Measurements from ENCODE around the gene TENM4.

Gene TENM4

GRCh38 chr11:79285756-79286155 is 155.1 kb downstream of the TENM4 start:
- ATAC-seq, result no peak
- TF ChIP-seq ESRRG (CRISPR knock-in tag; IDR thresholded peaks at IDR 0.05), result no peak
- no peak for TF ChIP-seq PATZ1 (CRISPR knock-in tag; IDR thresholded peaks at IDR 0.05; ENCODE audit: borderline replicate concordance)
- TF ChIP-seq CREB5 (CRISPR knock-in tag; IDR thresholded peaks at IDR 0.05; ENCODE audit: low read depth), result no peak
- TF ChIP-seq CSRNP3 (CRISPR knock-in tag; IDR thresholded peaks at IDR 0.05), result no peak
- no peak for TF ChIP-seq ZFP30 (CRISPR knock-in tag; IDR thresholded peaks at IDR 0.05)
- TF ChIP-seq TCF4 (CRISPR knock-in tag; IDR thresholded peaks at IDR 0.05; ENCODE audit: borderline replicate concordance), result no peak
- no peak for TF ChIP-seq TSHZ2 (CRISPR knock-in tag; IDR thresholded peaks at IDR 0.05)

- ATAC-seq, result 0 out of 3 replicates have a peak, but pooled peaks have one; percentile 14
- TF ChIP-seq ESRRG (CRISPR knock-in tag; IDR thresholded peaks at IDR 0.05) (no peak), RARB (CRISPR knock-in tag; IDR thresholded peaks at IDR 0.05) (no peak), CREB5 (CRISPR knock-in tag; IDR thresholded peaks at IDR 0.05; ENCODE audit: low read depth) (no peak), TOX (CRISPR knock-in tag; IDR thresholded peaks at IDR 0.05; ENCODE audit: borderline replicate concordance) (no peak), ARNTL (CRISPR knock-in tag; IDR thresholded peaks at IDR 0.05; ENCODE audit: borderline replicate concordance, low read depth) (no peak), ZNF70 (CRISPR knock-in tag; IDR thresholded peaks at IDR 0.05) (no peak), PATZ1 (CRISPR knock-in tag; IDR thresholded peaks at IDR 0.05; ENCODE audit: borderline replicate concordance) (no peak), OSR1 (CRISPR knock-in tag; IDR thresholded peaks at IDR 0.05) (no peak), PPARA (CRISPR knock-in tag; IDR thresholded peaks at IDR 0.05; ENCODE audit: borderline replicate concordance) (no peak), ZNF8 (CRISPR knock-in tag; IDR thresholded peaks at IDR 0.05) (no peak), ZC3H10 (CRISPR knock-in tag; IDR thresholded peaks at IDR 0.05) (no peak)
Measured at GRCh38 chr11:79276736-79277325, 164.0 kb downstream of the TENM4 start.

GRCh38 chr11:79274636-79275331 is 166.0 kb downstream of the TENM4 start:
- peak; percentile 73 for ATAC-seq
- no peak for TF ChIP-seq PPARA (CRISPR knock-in tag; IDR thresholded peaks at IDR 0.05; ENCODE audit: borderline replicate concordance)
- no peak for TF ChIP-seq CSRNP3 (CRISPR knock-in tag; IDR thresholded peaks at IDR 0.05)
- no peak for TF ChIP-seq ARNTL (CRISPR knock-in tag; IDR thresholded peaks at IDR 0.05; ENCODE audit: borderline replicate concordance, low read depth)
- TF ChIP-seq SNAI2 (CRISPR knock-in tag; IDR thresholded peaks at IDR 0.05), result no peak
- no peak for TF ChIP-seq PATZ1 (CRISPR knock-in tag; IDR thresholded peaks at IDR 0.05; ENCODE audit: borderline replicate concordance)
- TF ChIP-seq GLIS3 (CRISPR knock-in tag; IDR thresholded peaks at IDR 0.05), result no peak
- TF ChIP-seq TCF4 (CRISPR knock-in tag; IDR thresholded peaks at IDR 0.05; ENCODE audit: borderline replicate concordance), result no peak
- TF ChIP-seq ZNF8 (CRISPR knock-in tag; IDR thresholded peaks at IDR 0.05), result no peak
- TF ChIP-seq OSR1 (CRISPR knock-in tag; IDR thresholded peaks at IDR 0.05), result no peak
- no peak for TF ChIP-seq ISL1 (CRISPR knock-in tag; IDR thresholded peaks at IDR 0.05)
- TF ChIP-seq BACH2 (CRISPR knock-in tag; IDR thresholded peaks at IDR 0.05; ENCODE audit: borderline replicate concordance), result no peak
- TF ChIP-seq CSDC2 (CRISPR knock-in tag; IDR thresholded peaks at IDR 0.05), result no peak
